ENCODE data around the gene SSB. TPM values are rescaled to one million over a fixed set of nuclear protein-coding genes. Genes with fewer than 3 reads are reported as not detected.

The SSB gene
- total and polyA plus RNA-seq, 2 of the 4 experiments (the other 2 are of a cell fraction): 41.2 to 75.5 TPM

GRCh38 chr2:169797601-169798000 is 1.1 kb upstream of the SSB start:
- 0 out of 2 replicates have a peak, but pooled peaks cover 1% of the 10 kb centered on the region for H3K4me1 ChIP-seq (ENCODE audit: control insufficient read depth, insufficient read depth, low read length)
- no peak overlapping the region for H3K18ac ChIP-seq (ENCODE audit: low read depth, low read length)
- H2AFZ ChIP-seq (replicated peaks; ENCODE audit: low read length, poor library complexity): peak overlapping the region; percentile 34
- no peak overlapping the region for H3K23ac ChIP-seq (ENCODE audit: low read depth, low read length)
- H3K9ac ChIP-seq (ENCODE audit: low read depth, low read length): no peak overlapping the region
- H3K9me3 ChIP-seq (ENCODE audit: control insufficient read depth, insufficient read depth, low read length): no peaks in the 10 kb centered on the region
- dilution Hi-C loops (cut with HindIII; ENCODE audit: low sequenced_read_pairs, unreplicated experiment) (no loop called here), in situ Hi-C loops (cut with MboI; ENCODE audit: low sequenced_read_pairs) (no loop called here), intact Hi-C loops (cut with micrococcal nuclease) (loop anchor here (10.0 kb wide), 1 partner anchor 223 kb away; the partner anchor contains the start of gene FASTKD1)
- no peaks in the 10 kb centered on the region for H3K9me1 ChIP-seq (ENCODE audit: insufficient read depth, low read length)
- peaks cover 4% of the 10 kb centered on the region for H3K36me3 ChIP-seq (ENCODE audit: control insufficient read depth, insufficient read depth, low read length)
- no peak overlapping the region for H3K4me2 ChIP-seq (ENCODE audit: low read depth, low read length)
- no peak overlapping the region for H3K4me3 ChIP-seq (ENCODE audit: insufficient read depth, low read depth, low read length)
- no peak overlapping the region for H2BK15ac ChIP-seq (ENCODE audit: low read depth, low read length)
- H3K14ac ChIP-seq (replicated peaks; ENCODE audit: low read depth, low read length): no peak overlapping the region
- H3K4ac ChIP-seq (ENCODE audit: low read depth, low read length): no peak overlapping the region
- H3K27me3 ChIP-seq (ENCODE audit: control insufficient read depth, insufficient read depth, low read length): no peaks in the 10 kb centered on the region
- no peak overlapping the region for H2BK20ac ChIP-seq (ENCODE audit: low read depth, low read length)
- no peak overlapping the region for H3K27ac ChIP-seq (ENCODE audit: insufficient read depth, low read length)
- H2AK5ac ChIP-seq (ENCODE audit: low read depth, low read length): no peak overlapping the region
- H3K56ac ChIP-seq (ENCODE audit: extremely low read depth, insufficient read depth, low read length): no peak overlapping the region
- H4K5ac ChIP-seq (ENCODE audit: low read depth, low read length): no peak overlapping the region
- H4K8ac ChIP-seq (ENCODE audit: low read depth in 2 of 2, low read length in 2 of 2): peak overlapping the region in 1 of 2 experiments; percentile 96; a peak in 2 of 4 replicates
- POLR2A ChIA-PET (ENCODE audit: unreplicated experiment): no interaction called here
- H4K20me1 ChIP-seq (ENCODE audit: insufficient read depth, low read length): no peaks in the 10 kb centered on the region
- WGBS, 2 experiments (ENCODE audit: extremely low coverage in 2 of 2, insufficient read length in 1 of 2): no CpG with 5 or more reads among the region's 5 CpGs
- H2BK120ac ChIP-seq (ENCODE audit: low read depth, low read length): no peak overlapping the region
- H4K91ac ChIP-seq (ENCODE audit: insufficient read depth, low read depth, low read length): no peak overlapping the region
- H2AK9ac ChIP-seq (replicated peaks; ENCODE audit: low read depth, low read length, poor library complexity): no peak overlapping the region
- ATAC-seq (ENCODE audit: low read depth) (no peak), DNase-seq (no peak)
- no TSS peak for BruUV-seq (replicated peaks)
- H2BK5ac ChIP-seq (ENCODE audit: low read depth, low read length, poor library complexity, severe bottlenecking): no peak overlapping the region
- CTCF ChIA-PET: no interaction called here
- peaks cover 2 to 10% of the 10 kb centered on the region in 2 experiments; a peak in 1 of 4 replicates for H3K79me1 ChIP-seq (ENCODE audit: low read depth in 1 of 2, low read length in 2 of 2)
- TF ChIP-seq RAD21 (IDR thresholded peaks at IDR 0.05; ENCODE audit: low read length) (no peak), ELK1 (IDR thresholded peaks at IDR 0.05; ENCODE audit: borderline replicate concordance, low read depth, low read length) (no peak), FOS (IDR thresholded peaks at IDR 0.05; ENCODE audit: low read depth, low read length) (no peak), MAZ (IDR thresholded peaks at IDR 0.05; ENCODE audit: borderline replicate concordance, low read depth, low read length) (no peak), CHD1 (IDR thresholded peaks at IDR 0.05; ENCODE audit: low read depth, low read length) (no peak), SMC3 (IDR thresholded peaks at IDR 0.05; ENCODE audit: low read depth, low read length) (no peak)

Data from IMR-90 (cell line).